HG03135 (cell line): ENCODE results near the gene LRRC7.
"Not testable (repeated sequence)": the region's sequence is repeated elsewhere in the genome, so short reads cannot be mapped to it uniquely, and the experiment has no call there.

Experiments
- ATAC-seq: cut with Tn5 transposase; IDR thresholded peaks from one replicate; pipeline ENCODE4 v1.9.1; 2021; ENCODE audit warnings: mild to moderate bottlenecking, moderate library complexity; ENCODE audit not compliant: unreplicated experiment

Gene LRRC7

DNA sequence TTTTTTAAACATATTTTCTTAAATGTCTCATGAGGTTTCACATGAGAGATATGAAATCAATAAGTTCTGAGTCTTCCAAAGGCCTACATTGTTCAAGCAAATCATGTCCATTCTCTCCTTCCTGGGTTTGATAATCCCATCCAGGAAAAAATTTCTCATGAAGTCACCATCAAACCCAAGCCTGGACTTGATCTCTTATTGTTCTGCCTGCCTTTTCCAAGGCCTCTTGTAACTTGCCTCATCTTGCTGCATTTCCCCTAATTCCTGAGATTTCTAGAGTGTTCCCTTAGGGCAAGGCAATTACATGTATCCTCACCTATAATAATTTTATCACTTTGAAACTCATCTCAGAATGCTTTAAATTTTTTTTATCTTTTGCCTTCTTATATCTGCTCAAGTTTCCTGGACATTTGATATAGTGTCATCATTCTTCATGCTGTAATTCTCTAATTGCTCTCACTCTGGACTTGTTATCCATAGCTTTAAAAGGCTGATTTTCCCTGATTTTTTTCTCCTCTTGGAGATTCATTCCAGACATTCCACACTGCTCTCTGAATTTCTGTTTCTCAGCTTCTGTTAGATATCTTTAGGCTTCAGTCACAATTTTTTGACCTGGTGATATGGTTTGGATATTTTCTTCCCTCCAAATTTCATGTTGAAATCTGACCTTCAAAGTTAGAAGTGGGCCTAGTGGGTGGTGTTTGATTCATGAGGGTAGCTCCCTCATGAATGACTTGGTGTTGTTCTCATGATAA is 126.4 kb downstream of the LRRC7 start:
- ATAC-seq, result no peak

DNA sequence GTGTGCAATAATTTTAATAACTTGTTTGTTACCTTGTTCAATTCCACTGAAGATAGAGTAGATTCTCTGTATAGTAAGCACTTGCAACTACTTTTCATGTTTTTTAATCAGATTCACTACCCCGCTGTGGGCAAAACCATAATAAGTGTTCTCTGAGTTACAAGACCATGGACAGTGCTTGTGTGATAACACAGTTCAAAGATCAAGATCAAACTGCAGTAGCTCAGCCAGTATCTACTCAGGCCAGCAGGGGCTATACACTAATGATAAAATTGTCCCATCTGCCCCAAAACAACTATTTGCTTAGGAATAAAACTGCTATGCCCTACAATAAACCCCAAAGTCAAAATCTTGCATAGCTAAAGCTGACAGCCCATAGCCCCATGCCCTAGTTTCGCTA is 129.6 kb downstream of the LRRC7 start:
- ATAC-seq, result no peak

DNA sequence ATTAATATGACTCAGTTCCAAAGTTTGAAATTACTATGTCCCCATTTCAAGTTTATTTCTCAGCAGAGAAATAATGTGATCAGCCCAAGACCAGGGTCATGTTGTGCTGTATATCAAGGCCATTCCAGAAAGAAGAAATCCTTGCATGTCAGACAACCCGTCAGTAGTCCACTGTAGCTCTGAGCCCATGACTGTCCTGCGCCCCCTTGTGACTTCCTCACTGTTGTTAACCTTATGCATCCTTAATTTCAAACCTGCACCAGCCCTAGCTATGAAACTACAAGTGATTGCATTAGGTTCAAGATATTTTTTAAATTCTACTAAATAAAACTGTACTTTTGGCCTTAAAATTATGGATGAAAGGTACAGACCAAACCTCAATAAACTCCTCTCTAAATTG is 133.0 kb downstream of the LRRC7 start:
- ATAC-seq, result no peak

DNA sequence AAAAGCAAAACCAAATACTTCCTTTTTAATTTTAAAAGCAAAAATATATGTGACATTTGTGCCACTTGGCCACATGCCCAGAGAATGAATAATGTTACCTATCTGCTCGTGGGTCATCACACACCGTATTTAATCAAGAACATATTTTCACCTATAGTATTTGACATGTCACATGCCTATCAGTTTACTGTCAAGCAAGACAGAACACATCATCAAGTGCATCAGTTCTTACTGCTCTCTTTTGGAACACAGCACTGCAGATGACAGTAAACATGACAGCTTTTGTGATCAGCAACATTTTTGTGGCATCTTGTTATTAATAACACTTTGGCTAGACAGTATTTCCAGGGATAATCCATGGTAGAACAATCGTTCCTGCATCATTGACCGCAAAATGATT is 134.4 kb downstream of the LRRC7 start:
- no peak for ATAC-seq

DNA sequence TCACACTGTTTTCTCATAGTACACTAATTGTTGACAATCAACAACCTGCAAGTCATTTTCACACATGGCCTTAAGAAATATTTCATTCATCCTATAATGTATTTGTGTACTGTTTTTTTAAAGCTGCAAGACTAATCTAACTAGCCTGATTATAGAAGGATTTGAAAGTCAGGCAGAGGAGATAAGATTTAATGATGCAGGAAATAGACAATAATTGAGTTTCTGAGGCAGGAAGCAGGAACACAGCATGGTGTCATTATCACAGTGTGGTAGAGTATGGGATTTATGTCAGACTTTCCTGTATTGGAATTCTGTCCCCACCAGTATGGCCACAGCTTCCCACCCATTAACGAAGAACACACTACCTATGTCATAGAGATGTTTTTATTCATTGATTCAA is 138.8 kb downstream of the LRRC7 start:
- ATAC-seq, result no peak

DNA sequence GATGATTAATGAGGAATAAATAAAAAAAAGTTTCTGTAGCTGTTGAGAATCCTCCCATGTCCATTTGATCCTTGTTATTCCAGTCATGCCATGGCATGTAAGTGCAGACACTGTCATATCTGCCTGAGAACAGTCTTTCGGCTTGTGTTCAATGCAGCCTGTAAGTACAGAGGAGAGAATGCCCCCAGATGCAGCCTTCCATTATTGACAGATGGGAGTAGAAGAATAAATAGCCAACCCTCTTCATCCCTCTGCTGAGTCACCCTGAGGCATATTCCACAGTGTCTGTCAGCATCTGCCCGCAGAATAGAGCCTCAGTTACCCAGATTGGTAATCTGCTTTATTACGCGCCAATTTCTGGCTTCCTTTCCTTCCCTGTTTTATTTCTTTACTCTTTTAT is 139.4 kb downstream of the LRRC7 start:
- no peak for ATAC-seq

DNA sequence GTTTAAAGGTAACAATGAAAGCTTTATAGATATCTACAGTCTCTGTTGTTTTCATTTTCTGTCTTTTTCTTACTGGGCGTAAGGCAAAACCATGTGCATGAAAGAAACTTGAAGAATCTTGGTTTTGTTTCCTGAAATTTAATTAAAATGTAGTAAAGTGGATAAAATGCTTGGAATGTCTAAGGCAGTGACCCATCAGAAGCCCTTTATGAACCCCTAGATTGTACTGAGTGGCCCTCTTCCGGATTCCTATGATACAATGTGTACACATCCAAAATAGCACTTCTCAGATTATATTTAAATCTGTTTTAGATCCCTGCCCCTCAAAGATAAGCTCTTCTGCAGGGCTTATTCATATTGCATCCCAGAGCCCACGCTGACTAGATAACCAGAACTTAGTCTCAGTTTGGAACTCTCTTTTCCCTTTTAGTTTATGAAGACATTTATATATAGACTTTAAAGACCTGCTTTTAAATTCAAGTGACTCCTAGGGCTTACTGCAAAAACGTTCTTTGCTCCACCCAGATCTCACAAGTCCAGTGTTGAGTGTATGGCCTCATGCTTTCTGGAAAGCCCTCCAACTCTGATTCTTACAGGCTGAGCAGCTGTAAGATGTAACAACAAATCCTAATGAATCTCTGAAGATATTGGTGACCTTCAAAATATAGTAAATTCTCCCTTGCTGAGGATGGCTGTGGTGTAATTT is 142.9 kb downstream of the LRRC7 start:
- ATAC-seq, result no peak

DNA sequence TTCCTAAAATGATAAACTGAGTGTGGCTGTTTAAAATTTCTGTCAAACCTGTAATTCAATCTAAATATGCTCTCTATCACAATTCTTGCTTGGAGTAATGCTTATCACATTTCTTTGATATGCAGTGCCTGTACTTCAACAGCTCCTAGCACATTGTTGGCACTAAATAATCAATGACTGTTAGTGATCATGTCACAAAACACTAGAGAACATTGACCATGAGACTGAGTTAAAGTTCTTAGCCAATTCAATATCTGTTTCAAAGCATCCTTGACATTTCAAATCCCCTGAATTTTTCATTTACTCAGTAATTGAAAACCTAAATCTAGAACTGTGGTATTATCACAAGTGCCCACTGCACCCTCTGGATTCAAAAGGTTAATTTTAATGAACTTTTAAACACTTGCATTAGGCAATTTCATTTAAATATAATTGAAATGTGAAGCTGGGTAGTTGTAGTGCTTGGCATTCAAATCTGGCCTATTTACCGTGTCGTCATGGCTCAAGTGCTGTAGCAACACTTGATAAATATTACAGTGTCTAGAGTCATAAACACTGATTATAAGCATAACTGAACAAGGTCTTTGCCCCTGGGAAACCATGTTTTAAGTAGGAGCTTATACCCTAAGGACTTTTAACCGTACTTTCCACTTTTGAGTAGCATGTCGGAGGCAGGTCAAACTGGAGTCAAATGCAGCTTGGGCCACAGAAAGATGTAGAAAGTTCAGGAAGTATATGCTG is 143.6 kb downstream of the LRRC7 start:
- no peak for ATAC-seq

DNA sequence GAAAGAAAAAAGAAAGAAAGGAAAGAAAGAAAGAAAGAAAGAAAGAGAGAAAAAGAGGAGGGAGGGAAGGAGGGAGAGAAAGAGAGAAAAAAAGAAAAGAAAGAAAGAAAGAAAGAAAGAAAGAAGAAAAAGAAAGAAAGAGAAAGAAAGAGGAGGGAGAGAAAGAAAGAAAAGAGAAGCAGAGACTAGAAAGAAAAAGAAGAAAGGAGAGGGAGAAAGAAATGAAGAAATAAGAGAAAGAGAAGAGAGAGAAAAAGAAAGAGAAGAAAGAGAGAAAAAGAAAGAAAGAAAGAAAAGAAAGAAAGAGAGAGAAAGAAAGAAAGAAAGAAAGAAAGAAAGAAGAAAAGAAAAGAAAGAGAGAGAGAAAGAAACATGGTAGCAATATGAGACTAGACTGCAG is 150.1 kb downstream of the LRRC7 start:
- not testable (repeated sequence) for ATAC-seq

DNA sequence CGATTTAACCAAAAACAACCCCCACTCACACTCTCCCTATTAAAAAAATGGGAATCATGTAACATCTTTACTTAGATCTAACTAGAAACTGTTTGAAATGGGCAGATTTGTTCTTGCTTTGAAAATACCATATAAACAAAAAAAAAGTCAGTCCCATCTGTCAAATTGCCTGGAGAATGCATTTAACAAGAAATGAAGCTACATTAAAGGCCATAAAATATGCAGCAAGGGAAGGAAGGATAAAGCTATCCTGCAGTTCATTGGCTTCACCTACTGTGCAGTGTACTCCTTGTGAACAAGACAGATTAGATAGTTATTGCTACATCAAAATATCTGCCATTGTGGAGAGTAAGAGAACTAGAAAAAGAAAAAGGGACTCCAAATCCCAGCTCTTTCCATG is 160.5 kb downstream of the LRRC7 start:
- no peak for ATAC-seq

DNA sequence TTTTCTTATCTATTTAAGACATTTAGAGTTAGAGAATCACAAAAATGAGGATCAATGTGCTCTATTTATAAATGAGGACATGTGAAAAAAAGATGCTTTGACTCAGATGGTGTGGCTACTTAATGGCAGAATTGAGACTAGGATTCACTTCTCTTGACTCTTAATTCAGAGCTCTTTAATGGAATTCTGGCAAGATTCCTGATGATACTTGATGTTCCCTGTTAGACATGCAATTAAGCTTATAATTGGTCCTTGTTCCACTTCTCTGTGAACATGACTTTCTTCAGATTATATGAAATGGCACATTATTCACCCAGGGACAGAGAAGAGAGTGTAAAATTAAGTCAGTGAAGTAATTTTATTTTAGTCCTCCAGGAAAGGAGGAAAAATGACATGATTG is 165.3 kb downstream of the LRRC7 start:
- no peak for ATAC-seq

DNA sequence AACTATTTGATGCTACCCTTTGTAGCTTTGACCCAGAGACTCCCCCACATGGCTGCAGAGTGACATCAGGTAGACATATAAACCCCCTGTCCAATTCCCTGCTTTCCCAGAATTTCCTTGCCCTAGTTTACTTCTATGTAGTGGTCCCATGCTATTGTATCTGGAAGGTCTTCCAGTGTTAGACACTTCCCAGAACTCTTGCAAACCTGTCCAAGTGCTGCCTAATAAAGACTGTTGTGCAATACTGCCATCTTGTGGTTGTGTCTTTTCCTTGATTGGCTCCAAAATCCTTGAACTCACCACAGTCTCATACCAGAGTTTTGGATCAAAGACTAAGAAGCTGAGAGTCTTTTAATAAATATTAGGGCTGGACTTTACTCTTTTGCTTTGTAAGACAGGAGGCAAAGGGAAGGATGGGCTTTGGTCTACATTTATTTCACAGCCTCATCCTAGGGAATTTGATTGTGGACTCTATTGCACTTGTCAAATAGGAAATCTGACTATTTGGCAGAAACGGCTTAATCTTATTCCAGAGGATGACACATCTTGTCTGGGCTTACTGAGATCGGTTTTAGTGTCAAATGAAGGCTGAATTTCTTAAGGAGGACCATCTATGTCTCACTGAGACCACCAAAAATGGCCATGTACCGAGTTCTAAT is 169.9 kb downstream of the LRRC7 start:
- ATAC-seq, result peak; percentile 68

DNA sequence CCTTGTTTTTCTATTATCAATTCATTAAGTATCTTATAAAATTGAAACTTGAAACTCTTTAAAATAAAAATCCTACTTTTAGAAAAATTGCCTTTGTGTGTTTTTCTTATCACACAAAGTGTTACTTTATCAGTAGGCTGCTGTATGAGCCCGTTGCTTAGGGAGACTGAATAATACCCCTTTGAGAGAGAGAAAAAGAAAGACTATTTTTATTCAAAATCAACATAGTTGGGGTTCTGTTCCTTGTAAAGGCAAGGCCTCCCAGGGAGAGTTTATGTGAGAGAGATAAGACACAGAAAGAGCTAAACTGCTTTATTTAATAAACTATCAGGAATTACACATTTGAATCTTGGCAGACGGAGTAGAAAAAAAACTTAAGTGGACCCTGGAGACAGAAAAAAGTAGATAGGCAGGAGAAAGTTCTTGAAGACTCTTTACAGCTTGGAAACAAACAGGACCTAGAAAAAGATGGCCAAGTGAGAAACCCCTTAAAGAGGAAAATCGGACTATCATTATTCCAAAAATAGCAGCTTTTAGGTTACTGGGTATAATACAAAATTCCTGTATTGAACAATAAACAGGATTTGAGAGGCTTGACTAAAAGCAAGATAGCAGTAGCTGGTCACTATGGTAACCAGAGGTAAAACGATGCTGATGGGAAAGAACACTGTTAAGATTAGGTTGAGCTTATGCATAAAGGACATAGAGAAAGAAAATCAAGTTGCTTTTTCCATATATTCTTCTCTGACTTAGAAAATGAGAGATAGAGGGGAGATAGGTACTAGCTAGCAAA is 170.9 kb downstream of the LRRC7 start:
- no peak for ATAC-seq

DNA sequence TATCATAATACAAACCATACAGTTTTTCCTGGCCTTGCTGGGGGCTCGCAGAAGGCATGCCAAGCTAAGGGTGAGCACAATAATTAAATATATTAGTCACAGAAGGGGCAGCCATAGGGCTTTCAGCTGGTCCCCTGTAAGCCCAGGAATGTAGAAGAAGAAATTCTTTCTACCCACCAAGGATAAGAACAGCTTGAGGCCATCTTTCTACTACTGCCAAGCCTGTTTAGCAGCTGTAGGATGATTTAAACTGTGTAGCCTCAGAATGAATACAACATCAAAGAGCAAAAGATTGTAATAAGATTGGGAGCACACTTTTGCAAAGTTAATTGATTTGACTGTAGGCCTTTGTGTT is 171.5 kb downstream of the LRRC7 start:
- ATAC-seq, result no peak

DNA sequence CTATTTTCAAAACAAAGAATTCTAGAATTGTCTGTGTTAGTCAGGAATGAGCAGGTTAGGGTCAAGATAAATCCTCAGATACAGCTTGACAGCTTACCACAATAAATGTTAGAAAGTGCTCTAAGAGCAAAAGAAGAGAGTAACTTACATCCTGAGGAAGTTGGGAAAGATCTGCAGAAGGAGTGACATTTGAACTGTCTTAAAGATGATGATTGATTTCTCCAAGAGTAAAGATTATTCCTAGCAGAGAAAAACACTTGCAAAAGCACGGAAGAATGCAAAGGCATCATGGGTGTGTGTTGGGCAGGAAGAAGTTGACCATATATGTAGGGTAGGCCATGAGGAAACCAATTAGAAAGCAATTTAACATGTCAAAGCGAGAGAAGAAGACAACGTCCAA is 175.4 kb downstream of the LRRC7 start:
- ATAC-seq, result no peak

DNA sequence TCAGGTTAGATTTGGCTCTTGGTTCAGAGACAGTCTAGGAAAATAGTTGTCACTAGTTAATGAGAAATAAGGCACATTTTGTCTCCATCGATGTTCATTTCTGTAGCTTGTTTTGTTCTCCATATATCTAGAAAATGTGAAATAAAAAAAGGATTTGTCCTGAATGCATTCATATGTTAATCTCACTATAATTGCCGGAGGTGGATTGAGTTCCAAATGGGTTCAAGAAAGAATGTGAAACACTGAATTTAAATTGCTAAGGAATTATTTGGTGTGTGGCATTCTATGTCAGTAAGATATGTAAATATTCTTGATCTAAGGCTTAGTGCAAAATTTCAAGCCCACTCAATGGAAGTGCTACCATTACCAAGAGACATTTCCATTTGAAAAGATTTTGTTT is 176.7 kb downstream of the LRRC7 start:
- no peak for ATAC-seq

DNA sequence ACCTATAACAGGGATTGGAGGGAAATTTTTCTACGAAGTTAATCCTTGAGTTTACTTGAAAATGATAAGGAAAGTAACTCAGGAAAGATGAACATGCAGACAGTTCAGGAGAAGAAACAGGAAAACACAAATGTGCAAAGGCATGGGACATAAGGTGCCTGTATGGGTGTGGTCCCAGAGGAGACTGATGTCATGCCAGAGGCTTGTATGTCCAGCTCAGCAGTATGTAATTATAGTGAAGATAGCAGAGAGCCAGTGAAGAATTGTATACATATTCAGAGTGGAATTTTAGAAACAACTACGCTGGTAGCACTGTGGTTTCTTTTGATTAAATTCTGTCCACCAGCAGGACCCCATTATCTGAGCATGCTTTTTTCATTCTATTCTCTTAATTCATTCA is 179.5 kb downstream of the LRRC7 start:
- no peak for ATAC-seq

DNA sequence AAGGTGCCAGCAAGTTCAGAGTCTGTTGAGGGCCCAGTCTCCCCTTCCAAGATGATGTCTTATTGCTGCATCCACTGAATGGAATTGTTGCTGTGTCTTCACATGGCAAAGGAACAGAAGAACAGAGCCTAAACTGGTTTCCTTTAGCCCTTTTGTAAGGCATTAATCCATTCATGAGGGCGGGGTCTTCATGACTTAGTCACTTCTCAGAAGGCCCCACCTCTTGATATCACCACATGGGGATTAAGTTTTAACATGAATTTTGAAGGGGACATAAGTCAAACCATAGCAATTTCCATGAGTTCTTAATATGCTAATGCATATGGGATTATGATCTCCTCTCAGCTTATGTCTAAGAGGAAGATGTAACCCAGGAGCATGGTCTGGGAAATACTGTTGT is 182.9 kb downstream of the LRRC7 start:
- no peak for ATAC-seq

DNA sequence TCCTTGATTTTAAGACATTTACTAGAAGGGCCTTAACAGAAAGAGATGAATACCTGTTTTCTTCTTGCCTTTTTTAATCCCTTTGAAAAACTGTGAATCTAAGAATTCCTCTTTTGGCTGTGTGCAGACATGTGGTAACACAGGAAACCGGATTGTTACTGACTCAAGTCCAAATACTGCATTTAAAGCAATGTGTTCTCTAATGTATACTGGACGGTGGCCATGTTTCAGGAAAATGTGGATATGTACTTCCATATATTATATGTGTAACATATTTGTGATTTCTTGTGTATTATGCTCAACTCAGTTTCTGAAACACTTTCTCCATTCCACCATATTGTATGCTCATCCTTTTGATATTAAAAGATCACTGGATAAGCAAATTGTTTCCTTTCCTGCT is 185.1 kb downstream of the LRRC7 start:
- no peak for ATAC-seq

DNA sequence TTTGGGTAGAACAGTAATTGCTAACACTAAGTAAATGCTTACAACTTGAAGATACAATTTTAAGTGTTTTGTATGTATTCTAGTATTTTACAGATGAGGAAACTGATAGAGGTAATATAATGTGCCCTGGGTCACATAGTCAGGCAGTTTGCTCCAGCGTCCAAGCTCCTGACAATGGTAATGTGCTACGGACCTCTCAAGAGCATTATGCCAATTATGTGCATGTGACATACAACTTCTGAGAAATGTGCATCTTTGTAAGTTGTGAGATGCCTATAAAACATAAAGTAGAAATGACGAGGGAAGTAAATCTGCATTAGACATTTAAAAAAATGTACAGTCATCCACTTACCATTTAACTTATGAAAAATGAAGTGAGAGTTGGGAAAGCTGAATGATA is 186.8 kb downstream of the LRRC7 start:
- no peak for ATAC-seq

DNA sequence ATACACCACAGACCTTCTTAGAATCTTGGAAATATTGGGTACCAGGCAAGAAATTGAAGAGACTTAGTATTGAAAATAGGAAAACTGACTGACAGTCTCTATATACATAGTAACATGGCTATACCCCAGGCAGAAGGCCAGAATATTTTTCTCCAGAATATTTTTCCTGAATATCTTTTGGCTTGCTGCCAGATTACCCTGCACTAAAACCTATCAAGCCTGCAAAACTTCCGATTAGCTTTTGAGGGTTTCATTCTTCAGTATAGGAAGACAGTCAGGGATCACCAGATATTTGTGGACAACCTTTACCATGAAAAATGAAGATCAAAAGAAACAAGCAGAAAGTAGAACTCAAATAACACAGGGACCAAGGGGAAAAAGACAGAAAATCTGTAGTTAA is 187.9 kb downstream of the LRRC7 start:
- no peak for ATAC-seq
